HCT116 (cell line): Measurements from ENCODE around the gene UBAC2. TPM values are rescaled to one million over a fixed set of nuclear protein-coding genes. Genes with fewer than 3 reads are reported as not detected.

Experiments used
- ATAC-seq: fragments of 200-7000 bp; cut with Tn5 transposase; 2 replicates; pipeline ENCODE4 v1.9.1; 2020; ENCODE audit warnings: mild to moderate bottlenecking, moderate library complexity
- BruUV-seq: library from RNA; stranded (reverse); fragments of 400-500 nt; replicated peaks from 2 replicates; lab custom pipeline; 2021; lab: Mats Ljungman, UMichigan
- CTCF ChIA-PET: fragments of 300-600 bp; sonication (Branson Sonifier 250); formaldehyde crosslinking; loops from one replicate; lab custom pipeline; 2021; ENCODE audit warnings: antibody characterized with exemption; lab: Charles Lee
- POLR2A ChIA-PET: fragments of 300-600, 350-600 bp; sonication (Branson Sonifier 250); formaldehyde crosslinking; loops from one replicate; lab custom pipeline; 2021; ENCODE audit warnings: antibody characterized with exemption; lab: Charles Lee
- RAD21 ChIA-PET, 2 experiments: fragments of 300-600 bp; sonication (Branson Sonifier 250); formaldehyde crosslinking; loops; one replicate each; lab custom pipeline; 2023; ENCODE audit warnings: low total read pairs in 2 of 2; ENCODE audit not compliant: uncharacterized antibody in 2 of 2, unreplicated experiment in 2 of 2, low non-redundant PET in 1 of 2; lab: Charles Lee
- DNase-seq: peaks from one replicate; pipeline ENCODE4 v3.0.0-alpha.2; 2010; ENCODE audit warnings: low read depth, low spot score
- H2AFZ ChIP-seq: fragments of 200-600 bp; shearing (Covaris generic), sonication (generic); 2 replicates; pipeline ENCODE4 v1.6.1; 2017; ENCODE audit warnings: low read depth, mixed run types, mixed read lengths, antibody characterized with exemption, low read length; ENCODE audit not compliant: poor library complexity, severe bottlenecking
- H3K27ac ChIP-seq: 2 replicates; pipeline ENCODE4 v1.5.1; 2012; ENCODE audit warnings: low read depth, low read length
- H3K27me3 ChIP-seq: fragments of 200-600 bp; sonication (generic); 2 replicates; pipeline ENCODE4 v1.6.1; 2016; ENCODE audit warnings: mixed run types, low read length, mixed read lengths; ENCODE audit not compliant: insufficient read depth
- H3K36me3 ChIP-seq, 2 experiments: fragments of 200-500 bp in 1 of 2; fragments of 200-600 bp in 1 of 2; sonication (Bioruptor generic) in 1 of 2; sonication (generic) in 1 of 2; 2 replicates each; pipeline versions ENCODE4 v1.5.1 to v1.6.1; 2014 to 2016; ENCODE audit warnings: low read length in 2 of 2, inconsistent platforms in 1 of 2, mixed read lengths in 1 of 2, mixed run types in 1 of 2; ENCODE audit not compliant: insufficient read depth in 2 of 2, control insufficient read depth in 1 of 2
- H3K4me1 ChIP-seq, 2 experiments: fragments of 200-600 bp in 1 of 2; sonication (generic) in 1 of 2; 2 replicates each; pipeline versions ENCODE4 v1.5.1 to v1.6.1; 2012 to 2017; ENCODE audit warnings: low read length in 2 of 2, inconsistent platforms in 1 of 2, mild to moderate bottlenecking in 1 of 2, mixed read lengths in 1 of 2, mixed run types in 1 of 2, moderate library complexity in 1 of 2; ENCODE audit not compliant: insufficient read depth in 2 of 2, control insufficient read depth in 1 of 2
- H3K4me2 ChIP-seq: fragments of 200-600 bp; sonication (generic); 2 replicates; pipeline ENCODE4 v1.6.1; 2017; ENCODE audit warnings: mixed run types, low read length, mixed read lengths
- H3K4me3 ChIP-seq, 2 experiments: fragments of 200-600 bp in 1 of 2; sonication (generic) in 1 of 2; replicated peaks in 1 of 2; 2 replicates each; pipeline ENCODE4 v1.5.1; 2011 to 2016; ENCODE audit warnings: low read length in 2 of 2, control low read depth in 1 of 2, low read depth in 1 of 2, mild to moderate bottlenecking in 1 of 2, mixed read lengths in 1 of 2, mixed run types in 1 of 2
- H3K79me2 ChIP-seq: fragments of 200-600 bp; sonication (generic); 2 replicates; pipeline ENCODE4 v1.6.1; 2017; ENCODE audit warnings: mild to moderate bottlenecking, mixed run types, low read length, moderate library complexity, mixed read lengths; ENCODE audit not compliant: insufficient read depth
- H3K9ac ChIP-seq: fragments of 200-600 bp; sonication (generic); 2 replicates; pipeline ENCODE4 v1.6.1; 2016; ENCODE audit warnings: low read length, mixed read lengths
- H3K9me2 ChIP-seq: fragments of 200-600 bp; sonication (generic), shearing (Covaris generic); 2 replicates; pipeline ENCODE4 v1.6.1; 2017; ENCODE audit warnings: mixed run types, mild to moderate bottlenecking, moderate library complexity; ENCODE audit not compliant: insufficient read depth
- H3K9me3 ChIP-seq, 2 experiments: fragments of 200-500 bp in 1 of 2; fragments of 200-600 bp in 1 of 2; sonication (Bioruptor generic) in 1 of 2; sonication (generic) in 1 of 2; 2 replicates each; pipeline ENCODE4 v1.6.1; 2014 to 2017; ENCODE audit warnings: low read length in 2 of 2, mixed read lengths in 2 of 2, inconsistent platforms in 1 of 2, low read depth in 1 of 2, mild to moderate bottlenecking in 1 of 2, mixed run types in 1 of 2, moderate library complexity in 1 of 2; ENCODE audit not compliant: control insufficient read depth in 1 of 2, insufficient read depth in 1 of 2
- H4K20me1 ChIP-seq: fragments of 200-600 bp; sonication (generic), shearing (Covaris generic); 2 replicates; pipeline ENCODE4 v1.6.1; 2017; ENCODE audit warnings: mixed run types, mild to moderate bottlenecking, moderate library complexity; ENCODE audit not compliant: insufficient read depth
- CEBPB ChIP-seq: IDR thresholded peaks from 2 replicates; pipeline ENCODE4 v1.6.1; 2012; ENCODE audit warnings: low read depth
- ELF1 ChIP-seq: IDR thresholded peaks from 2 replicates; pipeline ENCODE4 v1.6.1; 2012; ENCODE audit warnings: low read depth, borderline replicate concordance
- EZH2 ChIP-seq: fragments of 200-600 bp; sonication (generic); IDR thresholded peaks from 2 replicates; pipeline ENCODE4 v1.6.1; 2017; ENCODE audit warnings: antibody characterized with exemption, mixed run types
- EZH2phosphoT487 ChIP-seq: fragments of 200-600 bp; IDR thresholded peaks from 2 replicates; pipeline ENCODE4 v1.6.1; 2018; ENCODE audit warnings: antibody characterized with exemption, borderline replicate concordance
- FOSL1 ChIP-seq: IDR thresholded peaks from 2 replicates; pipeline ENCODE4 v1.6.1; 2012; ENCODE audit warnings: low read depth
- POLR2A ChIP-seq: IDR thresholded peaks from 2 replicates; pipeline ENCODE4 v1.7.0; 2011; ENCODE audit warnings: borderline replicate concordance; ENCODE audit not compliant: insufficient read depth, insufficient read length; ENCODE audit errors: extremely low read depth
- POLR2AphosphoS5 ChIP-seq: IDR thresholded peaks from 2 replicates; pipeline ENCODE4 v1.6.1; 2011; ENCODE audit warnings: mild to moderate bottlenecking, low read depth, low read length, moderate library complexity
- SIN3A ChIP-seq: IDR thresholded peaks from 2 replicates; pipeline ENCODE4 v1.6.1; 2012; ENCODE audit warnings: low read depth
- SRF ChIP-seq: IDR thresholded peaks from 2 replicates; pipeline ENCODE4 v1.6.1; 2012; ENCODE audit warnings: low read depth
- TCF7L2 ChIP-seq: IDR thresholded peaks from 2 replicates; pipeline ENCODE4 v1.7.0; 2011; ENCODE audit warnings: borderline replicate concordance, inconsistent platforms; ENCODE audit not compliant: insufficient read depth, insufficient read length; ENCODE audit errors: extremely low read depth
- YY1 ChIP-seq: IDR thresholded peaks from 2 replicates; pipeline ENCODE4 v1.6.1; 2011; ENCODE audit warnings: low read length, low read depth, moderate library complexity, mild to moderate bottlenecking; ENCODE audit not compliant: insufficient replicate concordance; ENCODE audit errors: extremely low read depth
- intact Hi-C: fragments of 100-400 bp; cut with micrococcal nuclease; formaldehyde crosslinking; loops from 2 replicates; pipeline ENCODE4 v1.10.0; 2022
- total RNA-seq: library from RNA; stranded (reverse); gene quantifications from one replicate; pipeline ENCODE4 v1.2.1, GENCODE V29; 2021; ENCODE audit not compliant: unreplicated experiment
- TF ChIP-seq, protein P1 (sequence below), 3 experiments: fragments of 200-600 bp in 1 of 3; sonication (generic) in 1 of 3; IDR thresholded peaks in 2 of 3; conservative IDR thresholded peaks in 1 of 3; 2 replicates each; pipeline ENCODE4 v1.5.1; 2012 to 2017; ENCODE audit warnings: low read depth in 2 of 3, low read length in 2 of 3, antibody characterized with exemption in 1 of 3, borderline replicate concordance in 1 of 3, control low read depth in 1 of 3, mild to moderate bottlenecking in 1 of 3, mixed read lengths in 1 of 3, mixed run types in 1 of 3, moderate library complexity in 1 of 3; ENCODE audit not compliant: insufficient read depth in 1 of 3
- TF ChIP-seq, protein P2 (sequence below): IDR thresholded peaks from 2 replicates; pipeline ENCODE4 v1.6.1; 2012

Gene UBAC2
- total RNA-seq, 1 experiment from 2014 or later: 67.4 TPM

DNA sequence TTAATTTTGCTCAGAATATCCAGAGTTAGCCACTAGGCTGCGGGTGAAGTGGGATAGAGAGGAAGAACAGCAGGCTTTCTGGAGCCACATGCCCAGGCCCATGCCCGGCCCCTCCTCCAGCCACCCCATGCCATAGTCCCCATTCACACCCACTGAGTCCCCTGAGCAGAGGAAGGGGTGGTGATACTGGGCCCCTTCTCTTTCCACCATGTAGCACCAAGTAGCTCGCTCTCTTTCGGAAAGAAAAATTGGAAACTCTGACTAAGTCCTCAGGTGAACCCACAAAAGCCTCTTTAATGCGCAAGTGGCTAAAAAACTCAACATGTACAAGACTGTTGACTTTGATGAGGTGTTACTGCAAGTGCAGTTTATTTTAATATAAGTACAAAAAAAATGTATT, 183.3 kb downstream of the UBAC2 start:
- no peaks in the 10 kb centered on the region for H3K79me2 ChIP-seq
- no peak overlapping the region for H3K4me2 ChIP-seq
- no peak overlapping the region for H2AFZ ChIP-seq
- no peaks in the 10 kb centered on the region for H3K27me3 ChIP-seq
- intact Hi-C loops: no loop called here
- H3K36me3 ChIP-seq: 0 out of 4 replicates have a peak, but pooled peaks cover 5% of the 10 kb centered on the region in 2 experiments
- no peak for ATAC-seq
- BruUV-seq: no TSS peak
- H3K9me3 ChIP-seq: no peaks in the 10 kb centered on the region
- TF ChIP-seq, protein P1, sequence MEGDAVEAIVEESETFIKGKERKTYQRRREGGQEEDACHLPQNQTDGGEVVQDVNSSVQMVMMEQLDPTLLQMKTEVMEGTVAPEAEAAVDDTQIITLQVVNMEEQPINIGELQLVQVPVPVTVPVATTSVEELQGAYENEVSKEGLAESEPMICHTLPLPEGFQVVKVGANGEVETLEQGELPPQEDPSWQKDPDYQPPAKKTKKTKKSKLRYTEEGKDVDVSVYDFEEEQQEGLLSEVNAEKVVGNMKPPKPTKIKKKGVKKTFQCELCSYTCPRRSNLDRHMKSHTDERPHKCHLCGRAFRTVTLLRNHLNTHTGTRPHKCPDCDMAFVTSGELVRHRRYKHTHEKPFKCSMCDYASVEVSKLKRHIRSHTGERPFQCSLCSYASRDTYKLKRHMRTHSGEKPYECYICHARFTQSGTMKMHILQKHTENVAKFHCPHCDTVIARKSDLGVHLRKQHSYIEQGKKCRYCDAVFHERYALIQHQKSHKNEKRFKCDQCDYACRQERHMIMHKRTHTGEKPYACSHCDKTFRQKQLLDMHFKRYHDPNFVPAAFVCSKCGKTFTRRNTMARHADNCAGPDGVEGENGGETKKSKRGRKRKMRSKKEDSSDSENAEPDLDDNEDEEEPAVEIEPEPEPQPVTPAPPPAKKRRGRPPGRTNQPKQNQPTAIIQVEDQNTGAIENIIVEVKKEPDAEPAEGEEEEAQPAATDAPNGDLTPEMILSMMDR (IDR thresholded peaks at IDR 0.05 in 2 of 3, conservative IDR thresholded peaks at IDR 0.05 in 1 of 3; ENCODE audit: borderline replicate concordance in 1 of 3, insufficient read depth in 1 of 3, low read depth in 2 of 3, low read length in 2 of 3): no peak
- no peak for TF ChIP-seq EZH2phosphoT487
- no peak for TF ChIP-seq CEBPB
- TF ChIP-seq TCF7L2: no peak
- TF ChIP-seq SIN3A: no peak
- no peak for TF ChIP-seq SRF
- no peak for TF ChIP-seq FOSL1
- TF ChIP-seq, protein P2, sequence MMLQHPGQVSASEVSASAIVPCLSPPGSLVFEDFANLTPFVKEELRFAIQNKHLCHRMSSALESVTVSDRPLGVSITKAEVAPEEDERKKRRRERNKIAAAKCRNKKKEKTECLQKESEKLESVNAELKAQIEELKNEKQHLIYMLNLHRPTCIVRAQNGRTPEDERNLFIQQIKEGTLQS: no peak
- no peak overlapping the region for H3K9ac ChIP-seq
- H3K27ac ChIP-seq: no peak overlapping the region
- no peaks in the 10 kb centered on the region for H4K20me1 ChIP-seq
- CTCF ChIA-PET: no interaction called here
- H3K9me2 ChIP-seq: no peaks in the 10 kb centered on the region
- H3K4me1 ChIP-seq: peaks cover 0 to 13% of the 10 kb centered on the region in 2 experiments; a peak in 2 of 4 replicates
- no peak for DNase-seq
- RAD21 ChIA-PET: no interaction called here
- H3K4me3 ChIP-seq: no peak overlapping the region
- POLR2A ChIA-PET: no interaction called here

DNA sequence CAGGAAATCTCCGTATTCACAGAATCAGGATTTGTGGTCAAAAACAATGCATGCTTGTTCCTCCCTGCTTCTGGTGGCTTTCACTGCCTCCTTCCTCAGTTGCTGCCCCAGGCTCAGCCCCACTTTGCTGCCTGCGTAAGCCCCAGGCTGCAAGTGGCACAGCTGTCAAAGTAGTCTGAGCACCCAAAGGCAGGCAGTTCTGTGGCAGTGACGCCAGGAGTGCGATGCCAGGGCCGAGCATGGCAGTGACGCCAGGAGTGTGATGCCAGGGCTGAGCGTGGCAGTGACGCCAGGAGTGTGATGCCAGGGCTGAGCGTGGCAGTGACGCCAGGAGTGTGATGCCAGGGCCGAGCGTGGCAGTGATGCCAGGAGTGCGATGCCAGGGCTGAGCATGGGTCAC, 183.8 kb downstream of the UBAC2 start:
- ChIA-PET RAD21 (no interaction called here), CTCF (no interaction called here), POLR2A (no interaction called here)
- no peaks in the 10 kb centered on the region for H3K27me3 ChIP-seq
- H3K9me3 ChIP-seq: no peaks in the 10 kb centered on the region
- H3K9me2 ChIP-seq: no peaks in the 10 kb centered on the region
- H3K36me3 ChIP-seq: 0 out of 4 replicates have a peak, but pooled peaks cover 5% of the 10 kb centered on the region in 2 experiments
- BruUV-seq: no TSS peak
- no peak overlapping the region for H3K9ac ChIP-seq
- peaks cover 0 to 13% of the 10 kb centered on the region in 2 experiments; a peak in 2 of 4 replicates for H3K4me1 ChIP-seq
- DNase-seq (no peak), ATAC-seq (no peak)
- no peak overlapping the region for H2AFZ ChIP-seq
- H3K27ac ChIP-seq: no peak overlapping the region
- H3K4me3 ChIP-seq: no peak overlapping the region
- intact Hi-C loops: no loop called here
- no peak for TF ChIP-seq YY1
- TF ChIP-seq TCF7L2: no peak
- no peak for TF ChIP-seq ELF1
- TF ChIP-seq POLR2A: no peak
- no peak for TF ChIP-seq POLR2AphosphoS5
- no peak for TF ChIP-seq EZH2
- no peaks in the 10 kb centered on the region for H4K20me1 ChIP-seq
- H3K79me2 ChIP-seq: no peaks in the 10 kb centered on the region
- H3K4me2 ChIP-seq: no peak overlapping the region
